WTC11 (cell line): Measurements from ENCODE around the gene LMF2.

Experiments
- CTCF ChIP-seq: fragments of 200-600 bp; IDR thresholded peaks from 2 replicates; pipeline ENCODE4 v1.8.0; 2022; ENCODE audit warnings: antibody characterized with exemption
- E2F4 ChIP-seq: sonication (generic); formaldehyde crosslinking; IDR thresholded peaks from 2 replicates; pipeline ENCODE4 v1.8.1; 2022; ENCODE audit warnings: low read depth, mild to moderate bottlenecking, moderate library complexity, missing genetic modification reagents, borderline replicate concordance

GRCh38 chr22:50497093-50497492 is 10.4 kb downstream of the LMF2 start:
- TF ChIP-seq E2F4 (CRISPR knock-in tag) (no peak), CTCF (no peak)
